ENCODE results near the gene INPP5B.

The INPP5B gene

DNA sequence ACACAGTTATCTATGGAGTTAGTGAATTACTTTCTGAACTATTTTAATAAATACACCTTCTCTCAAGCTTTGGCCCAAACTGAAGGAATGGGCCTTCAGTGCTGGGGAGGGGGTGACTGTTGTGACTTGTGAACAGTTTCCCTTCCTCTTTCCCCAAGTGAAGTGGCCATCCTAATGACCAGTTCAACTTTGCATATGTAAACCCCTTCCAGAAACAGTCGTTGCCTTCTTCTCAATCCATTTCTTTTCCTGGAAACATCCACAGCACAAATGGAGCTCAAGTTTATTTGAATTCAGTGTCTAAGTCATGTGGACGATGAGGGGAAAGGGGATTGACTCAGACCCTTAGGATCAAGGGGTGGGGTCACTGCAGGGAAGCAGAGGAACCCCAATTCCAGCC, 1.3 kb upstream of the INPP5B start:
- Histone ChIP-seq H3K4me3 (ENCODE audit: low read length) (no peak overlapping the region), H3K79me2 (ENCODE audit: low read length) (no peaks in the 10 kb centered on the region), H3K4me1 (ENCODE audit: low read length) (peaks cover 20% of the 10 kb centered on the region), H3K27ac (ENCODE audit: low read length) (no peak overlapping the region), H3K4me2 (ENCODE audit: low read length) (no peak overlapping the region), H3K27me3 (ENCODE audit: low read depth, low read length) (no peaks in the 10 kb centered on the region), H3K9ac (ENCODE audit: low read length) (no peak overlapping the region), H3K36me3 (replicated peaks; ENCODE audit: low read depth, low read length) (no peaks in the 10 kb centered on the region), H4K20me1 (ENCODE audit: insufficient read depth, low read length) (no peaks in the 10 kb centered on the region), H2AFZ (ENCODE audit: low read depth, low read length) (peak overlapping the region; percentile 58; the same call in 1 of the 2 replicates), H3K9me3 (ENCODE audit: insufficient read depth, low read length) (no peaks in the 10 kb centered on the region)
- TF ChIP-seq, protein P1, sequence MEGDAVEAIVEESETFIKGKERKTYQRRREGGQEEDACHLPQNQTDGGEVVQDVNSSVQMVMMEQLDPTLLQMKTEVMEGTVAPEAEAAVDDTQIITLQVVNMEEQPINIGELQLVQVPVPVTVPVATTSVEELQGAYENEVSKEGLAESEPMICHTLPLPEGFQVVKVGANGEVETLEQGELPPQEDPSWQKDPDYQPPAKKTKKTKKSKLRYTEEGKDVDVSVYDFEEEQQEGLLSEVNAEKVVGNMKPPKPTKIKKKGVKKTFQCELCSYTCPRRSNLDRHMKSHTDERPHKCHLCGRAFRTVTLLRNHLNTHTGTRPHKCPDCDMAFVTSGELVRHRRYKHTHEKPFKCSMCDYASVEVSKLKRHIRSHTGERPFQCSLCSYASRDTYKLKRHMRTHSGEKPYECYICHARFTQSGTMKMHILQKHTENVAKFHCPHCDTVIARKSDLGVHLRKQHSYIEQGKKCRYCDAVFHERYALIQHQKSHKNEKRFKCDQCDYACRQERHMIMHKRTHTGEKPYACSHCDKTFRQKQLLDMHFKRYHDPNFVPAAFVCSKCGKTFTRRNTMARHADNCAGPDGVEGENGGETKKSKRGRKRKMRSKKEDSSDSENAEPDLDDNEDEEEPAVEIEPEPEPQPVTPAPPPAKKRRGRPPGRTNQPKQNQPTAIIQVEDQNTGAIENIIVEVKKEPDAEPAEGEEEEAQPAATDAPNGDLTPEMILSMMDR (IDR thresholded peaks at IDR 0.05; ENCODE audit: low read depth, low read length): no peak
- TF ChIP-seq EZH2phosphoT487 (IDR thresholded peaks at IDR 0.05; ENCODE audit: low read depth): no peak

DNA sequence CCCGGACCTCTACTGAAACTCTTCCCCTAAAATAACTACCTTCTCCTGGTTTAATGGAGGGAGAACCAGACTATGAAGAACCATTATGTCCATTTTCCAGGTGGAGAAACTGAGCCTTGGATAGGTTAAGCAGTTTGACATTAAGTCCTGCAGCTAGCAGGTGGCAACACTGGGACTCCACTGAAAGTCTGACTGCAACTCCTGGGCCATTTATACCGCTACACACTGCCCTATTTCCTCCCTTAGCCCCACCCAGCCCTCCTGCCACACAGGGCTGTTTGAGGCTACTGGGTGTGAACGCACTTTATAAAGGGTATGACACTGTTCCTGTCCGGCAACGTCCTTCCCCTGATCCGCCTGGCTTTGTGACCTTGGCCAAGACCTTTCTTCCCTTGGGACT, 511 bp upstream of the INPP5B start:
- no peaks in the 10 kb centered on the region for H3K9me3 ChIP-seq (ENCODE audit: insufficient read depth, low read length)
- H3K4me1 ChIP-seq (ENCODE audit: low read length): peaks cover 20% of the 10 kb centered on the region
- peak overlapping the region; percentile 79 for H2AFZ ChIP-seq (ENCODE audit: low read depth, low read length)
- no peaks in the 10 kb centered on the region for H3K79me2 ChIP-seq (ENCODE audit: low read length)
- TF ChIP-seq, protein P1 (IDR thresholded peaks at IDR 0.05; ENCODE audit: low read depth, low read length): no peak
- no peak for TF ChIP-seq EZH2phosphoT487 (IDR thresholded peaks at IDR 0.05; ENCODE audit: low read depth)
- H3K9ac ChIP-seq (ENCODE audit: low read length): peak overlapping the region; percentile 77
- H3K4me2 ChIP-seq (ENCODE audit: low read length): peak overlapping the region; percentile 95
- peak overlapping the region; percentile 13; the same call in 1 of the 2 replicates for H3K27ac ChIP-seq (ENCODE audit: low read length)
- peak overlapping the region; percentile 92 for H3K4me3 ChIP-seq (ENCODE audit: low read length)
- H3K36me3 ChIP-seq (replicated peaks; ENCODE audit: low read depth, low read length): no peaks in the 10 kb centered on the region
- no peaks in the 10 kb centered on the region for H3K27me3 ChIP-seq (ENCODE audit: low read depth, low read length)
- no peaks in the 10 kb centered on the region for H4K20me1 ChIP-seq (ENCODE audit: insufficient read depth, low read length)

DNA sequence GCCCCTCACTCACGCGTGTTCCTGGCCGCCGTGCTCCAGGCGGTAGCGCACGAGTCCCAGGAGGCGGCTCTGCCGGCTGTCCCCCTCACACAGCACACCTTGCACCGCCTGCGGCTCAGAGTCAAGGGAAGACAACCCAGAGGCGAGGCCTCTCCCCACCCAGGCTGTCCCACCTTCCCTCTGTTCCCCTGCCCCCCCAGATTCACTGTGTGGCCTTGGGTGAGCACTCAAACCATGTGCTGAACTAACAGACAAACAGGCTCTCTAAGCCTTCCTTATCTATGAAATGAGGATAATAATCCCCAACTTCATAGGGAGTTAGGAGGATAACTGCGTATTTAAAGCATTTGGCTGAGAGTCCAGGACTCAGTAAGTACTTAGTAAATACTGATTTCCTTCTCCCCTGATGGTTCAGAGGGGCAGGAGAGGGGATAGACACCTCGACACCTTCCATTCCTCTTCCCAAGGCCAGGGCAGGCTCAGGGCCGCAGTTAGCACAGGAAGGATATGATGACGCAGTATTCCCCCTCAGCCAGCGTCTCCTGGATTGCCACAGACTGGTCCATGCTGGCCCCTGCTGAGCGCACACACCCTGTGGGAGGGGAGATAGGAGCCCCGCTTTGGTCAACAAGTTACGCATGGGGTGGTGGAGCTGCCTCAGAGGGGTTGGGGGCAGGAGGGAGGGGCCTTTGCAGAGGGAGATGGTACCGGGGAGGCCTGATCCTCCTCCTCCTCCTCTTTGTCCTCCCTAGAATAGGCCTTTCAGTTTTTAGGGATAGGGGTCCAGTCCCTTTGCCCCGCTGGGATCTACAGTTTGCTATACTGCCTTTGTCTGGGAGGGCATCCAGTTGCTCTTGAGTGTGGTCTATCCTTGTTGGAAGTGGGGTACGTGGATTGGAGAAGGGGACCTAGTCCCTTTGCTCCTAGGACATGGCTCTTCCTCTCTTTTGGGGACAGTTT, 830 bp downstream of the INPP5B start:
- Histone ChIP-seq H3K79me2 (ENCODE audit: low read length) (no peaks in the 10 kb centered on the region), H3K9me3 (ENCODE audit: insufficient read depth, low read length) (no peaks in the 10 kb centered on the region), H3K27ac (ENCODE audit: low read length) (peak overlapping the region; percentile 31), H4K20me1 (ENCODE audit: insufficient read depth, low read length) (no peaks in the 10 kb centered on the region), H3K27me3 (ENCODE audit: low read depth, low read length) (no peaks in the 10 kb centered on the region), H3K4me1 (ENCODE audit: low read length) (peaks cover 16% of the 10 kb centered on the region), H3K9ac (ENCODE audit: low read length) (peak overlapping the region; percentile 77), H3K4me3 (ENCODE audit: low read length) (peak overlapping the region; percentile 92), H3K4me2 (ENCODE audit: low read length) (peak overlapping the region; percentile 95), H3K36me3 (replicated peaks; ENCODE audit: low read depth, low read length) (no peaks in the 10 kb centered on the region), H2AFZ (ENCODE audit: low read depth, low read length) (peak overlapping the region; percentile 79)
- no peak for TF ChIP-seq EZH2phosphoT487 (IDR thresholded peaks at IDR 0.05; ENCODE audit: low read depth)
- TF ChIP-seq, protein P1 (IDR thresholded peaks at IDR 0.05; ENCODE audit: low read depth, low read length): no peak

DNA sequence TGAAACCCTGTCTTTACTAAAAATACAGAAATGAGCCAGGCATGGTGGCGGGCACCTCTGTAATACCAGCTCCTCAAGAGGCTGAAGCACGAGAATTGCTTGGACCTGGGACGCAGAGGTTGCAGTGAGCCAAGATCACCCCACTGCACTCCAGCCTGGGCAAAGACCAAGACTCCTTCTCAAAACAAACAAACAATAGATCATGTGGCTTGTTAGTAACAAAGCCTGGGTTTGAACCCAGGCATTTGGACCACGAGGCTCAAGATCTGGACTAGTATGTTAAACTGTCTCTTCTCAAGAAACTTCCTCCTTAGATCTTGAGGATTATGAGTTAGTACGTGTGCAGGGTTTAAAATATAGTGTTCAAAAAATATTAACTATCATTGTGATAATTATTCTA, 1.6 kb downstream of the INPP5B start:
- no peak overlapping the region for H3K9ac ChIP-seq (ENCODE audit: low read length)
- H4K20me1 ChIP-seq (ENCODE audit: insufficient read depth, low read length): no peaks in the 10 kb centered on the region
- no peak overlapping the region for H3K27ac ChIP-seq (ENCODE audit: low read length)
- TF ChIP-seq, protein P1 (IDR thresholded peaks at IDR 0.05; ENCODE audit: low read depth, low read length): no peak
- TF ChIP-seq EZH2phosphoT487 (IDR thresholded peaks at IDR 0.05; ENCODE audit: low read depth): no peak
- no peaks in the 10 kb centered on the region for H3K79me2 ChIP-seq (ENCODE audit: low read length)
- H3K9me3 ChIP-seq (ENCODE audit: insufficient read depth, low read length): no peaks in the 10 kb centered on the region
- H3K36me3 ChIP-seq (replicated peaks; ENCODE audit: low read depth, low read length): no peaks in the 10 kb centered on the region
- H3K4me1 ChIP-seq (ENCODE audit: low read length): peaks cover 16% of the 10 kb centered on the region
- no peak overlapping the region for H3K4me3 ChIP-seq (ENCODE audit: low read length)
- no peaks in the 10 kb centered on the region for H3K27me3 ChIP-seq (ENCODE audit: low read depth, low read length)
- no peak overlapping the region for H2AFZ ChIP-seq (ENCODE audit: low read depth, low read length)
- H3K4me2 ChIP-seq (ENCODE audit: low read length): no peak overlapping the region
